ENCODE data around the gene TMEM151B.
A peak's percentile ranks its signal among the peaks of the same experiment; 100 is the strongest.

Gene TMEM151B

DNA sequence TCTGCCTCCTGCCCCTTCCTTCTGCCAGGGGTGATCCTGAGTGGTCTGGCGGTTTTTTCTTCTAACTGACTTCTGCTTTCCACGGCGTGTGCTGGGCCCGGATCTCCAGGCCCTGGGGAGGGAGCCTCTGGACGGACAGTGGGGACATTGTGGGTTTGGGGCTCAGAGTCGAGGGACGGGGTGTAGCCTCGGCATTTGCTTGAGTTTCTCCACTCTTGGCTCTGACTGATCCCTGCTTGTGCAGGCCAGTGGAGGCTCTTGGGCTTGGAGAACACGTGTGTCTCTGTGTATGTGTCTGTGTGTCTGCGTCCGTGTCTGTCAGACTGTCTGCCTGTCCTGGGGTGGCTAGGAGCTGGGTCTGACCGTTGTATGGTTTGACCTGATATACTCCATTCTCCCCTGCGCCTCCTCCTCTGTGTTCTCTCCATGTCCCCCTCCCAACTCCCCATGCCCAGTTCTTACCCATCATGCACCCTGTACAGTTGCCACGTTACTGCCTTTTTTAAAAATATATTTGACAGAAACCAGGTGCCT, 36.6 kb upstream of the TMEM151B start:
- no peak for DNase-seq

- no peak for DNase-seq
These were observed 35.9 kb upstream of the TMEM151B start for GRCh38 chr6:44234101-44235025.

GRCh38 chr6:44235269-44235668, 35.0 kb upstream of the TMEM151B start:
- no peak for DNase-seq

- DNase-seq = no peak
These were observed 34.2 kb upstream of the TMEM151B start for GRCh38 chr6:44235891-44236516.

DNA sequence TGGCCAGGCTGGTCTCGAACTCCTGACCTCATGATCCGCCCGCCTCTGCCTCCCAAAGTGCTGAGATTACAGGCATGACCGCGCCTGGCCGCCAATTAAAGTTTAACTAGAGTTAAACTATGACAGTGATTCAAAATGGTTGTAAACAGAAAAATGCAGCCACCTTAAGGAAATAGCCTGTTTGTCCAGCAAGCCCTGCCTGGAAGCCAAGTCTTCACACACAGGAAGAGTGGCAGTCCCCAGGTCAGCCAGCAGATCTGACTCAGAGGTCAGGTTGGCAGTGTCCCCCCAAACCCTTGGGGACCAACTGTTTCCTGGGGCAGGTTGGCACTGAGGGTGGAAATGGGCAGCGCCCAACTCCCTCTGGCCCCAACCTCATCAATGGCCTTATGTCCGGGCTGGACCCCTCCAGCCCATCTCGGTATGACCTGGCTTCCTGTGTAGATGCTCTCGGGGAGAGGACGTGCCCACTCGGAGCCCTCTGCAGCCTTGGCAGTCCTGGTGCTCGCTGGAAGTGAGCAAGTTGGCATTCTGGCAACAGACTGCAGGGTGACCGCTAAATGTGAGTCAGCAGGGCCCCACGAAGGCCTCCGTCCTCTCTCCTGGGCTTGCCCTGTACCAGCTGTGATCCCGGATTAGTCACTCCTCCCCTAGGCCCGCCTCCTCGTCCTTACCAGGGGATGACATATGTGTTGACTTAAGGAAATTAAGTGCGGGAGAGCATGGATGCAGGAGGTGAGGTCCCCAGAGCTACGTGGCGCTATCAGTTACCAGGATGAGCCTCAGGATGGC, 33.0 kb upstream of the TMEM151B start:
- peak; percentile 72 for DNase-seq

DNA sequence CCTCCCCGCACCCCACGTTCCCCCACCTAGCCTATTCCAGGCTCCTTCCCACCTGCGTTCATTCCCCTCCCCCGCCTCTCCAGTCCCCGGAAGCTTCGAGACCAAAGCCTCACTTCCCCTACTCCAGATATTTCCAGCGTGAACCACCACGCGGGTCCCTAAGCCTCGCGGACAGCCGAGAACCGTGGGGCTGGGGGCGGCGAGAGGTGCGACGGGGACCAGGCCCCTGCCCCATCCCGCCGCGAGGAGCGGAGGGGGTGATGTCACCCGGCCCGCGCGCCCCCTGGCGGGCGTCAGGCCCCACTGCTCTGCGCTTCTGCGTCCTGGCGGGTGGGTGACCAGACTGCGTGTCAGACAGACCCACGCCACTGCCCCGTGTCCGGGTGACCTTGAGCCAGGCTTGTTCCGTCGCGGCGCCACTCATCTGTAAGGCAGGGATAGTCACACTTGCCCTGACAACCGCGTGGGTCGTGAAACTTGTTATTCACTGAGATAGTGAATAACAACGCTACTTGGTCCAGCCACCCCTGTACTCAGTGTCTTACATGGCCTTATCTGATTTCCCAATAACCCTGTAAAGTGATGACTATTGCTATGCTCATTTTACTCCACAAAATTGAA, 32.3 kb upstream of the TMEM151B start:
- no peak for DNase-seq

GRCh38 chr6:44238687-44239350, 31.4 kb upstream of the TMEM151B start:
- no peak for DNase-seq

GRCh38 chr6:44243345-44243744, 26.9 kb upstream of the TMEM151B start:
- no peak for DNase-seq

- DNase-seq = no peak
These were observed 24.8 kb upstream of the TMEM151B start for GRCh38 chr6:44245391-44245911.

GRCh38 chr6:44245912-44246662, 24.2 kb upstream of the TMEM151B start:
- DNase-seq = peak; percentile 88

GRCh38 chr6:44246663-44247337, 23.4 kb upstream of the TMEM151B start, which contains the start of gene HSP90AB1:
Gene HSP90AB1, plus strand, starts transcription at chr6:44247101. Its CDS starts 1,529 bp downstream, at chr6:44248630.
- peak; percentile 96 for DNase-seq

- peak; percentile 12 for DNase-seq
These were observed 22.6 kb upstream of the TMEM151B start for GRCh38 chr6:44247338-44248302.

DNA sequence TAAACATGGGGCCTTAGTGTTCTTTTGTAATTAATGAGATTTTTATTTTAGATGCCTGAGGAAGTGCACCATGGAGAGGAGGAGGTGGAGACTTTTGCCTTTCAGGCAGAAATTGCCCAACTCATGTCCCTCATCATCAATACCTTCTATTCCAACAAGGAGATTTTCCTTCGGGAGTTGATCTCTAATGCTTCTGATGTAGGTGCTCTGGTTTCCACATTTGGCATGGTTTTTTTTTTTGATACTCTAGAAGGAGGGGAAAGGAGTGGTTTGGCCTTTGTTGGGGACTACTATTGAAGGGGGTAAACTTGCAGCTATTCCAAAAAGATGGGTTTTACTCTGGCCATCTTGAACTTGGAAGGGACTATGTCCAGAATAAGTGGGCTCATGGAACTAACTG, 21.7 kb upstream of the TMEM151B start:
- DNase-seq = no peak

DNA sequence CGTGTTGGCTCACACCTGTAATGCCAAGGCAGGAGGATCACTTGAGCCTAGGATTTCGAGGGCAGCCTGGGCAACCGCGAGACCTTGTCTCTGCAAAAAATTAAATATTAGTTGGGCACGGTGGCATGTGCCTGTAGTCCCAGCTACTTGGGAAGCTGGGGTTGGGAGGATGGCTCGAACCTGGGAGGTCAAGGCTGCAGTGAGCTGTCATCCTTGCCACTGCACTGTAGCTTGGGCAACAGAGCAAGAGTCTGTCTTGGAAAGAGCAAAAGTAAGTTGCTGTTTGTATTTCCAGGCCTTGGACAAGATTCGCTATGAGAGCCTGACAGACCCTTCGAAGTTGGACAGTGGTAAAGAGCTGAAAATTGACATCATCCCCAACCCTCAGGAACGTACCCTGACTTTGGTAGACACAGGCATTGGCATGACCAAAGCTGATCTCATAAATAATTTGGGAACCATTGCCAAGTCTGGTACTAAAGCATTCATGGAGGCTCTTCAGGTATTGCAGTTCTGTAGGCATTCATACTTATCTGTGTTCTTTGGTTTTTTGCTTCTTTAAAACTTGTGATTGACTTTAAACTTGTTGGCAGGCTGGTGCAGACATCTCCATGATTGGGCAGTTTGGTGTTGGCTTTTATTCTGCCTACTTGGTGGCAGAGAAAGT, 21.0 kb upstream of the TMEM151B start:
- no peak for DNase-seq

DNA sequence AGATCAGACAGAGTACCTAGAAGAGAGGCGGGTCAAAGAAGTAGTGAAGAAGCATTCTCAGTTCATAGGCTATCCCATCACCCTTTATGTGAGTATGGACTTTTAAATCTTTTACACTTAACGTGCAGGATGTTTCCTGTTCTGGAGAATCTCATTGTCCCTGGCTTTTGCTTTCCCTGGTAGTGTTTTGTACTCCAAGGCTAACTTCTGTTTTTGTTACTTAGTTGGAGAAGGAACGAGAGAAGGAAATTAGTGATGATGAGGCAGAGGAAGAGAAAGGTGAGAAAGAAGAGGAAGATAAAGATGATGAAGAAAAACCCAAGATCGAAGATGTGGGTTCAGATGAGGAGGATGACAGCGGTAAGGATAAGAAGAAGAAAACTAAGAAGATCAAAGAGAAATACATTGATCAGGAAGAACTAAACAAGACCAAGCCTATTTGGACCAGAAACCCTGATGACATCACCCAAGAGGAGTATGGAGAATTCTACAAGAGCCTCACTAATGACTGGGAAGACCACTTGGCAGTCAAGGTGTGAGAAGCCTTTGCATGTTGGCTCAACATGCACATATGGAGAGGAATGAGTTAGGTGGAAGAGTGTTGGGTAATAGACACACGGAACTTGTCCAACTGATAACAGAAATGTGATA, 20.1 kb upstream of the TMEM151B start:
- DNase-seq = no peak

DNA sequence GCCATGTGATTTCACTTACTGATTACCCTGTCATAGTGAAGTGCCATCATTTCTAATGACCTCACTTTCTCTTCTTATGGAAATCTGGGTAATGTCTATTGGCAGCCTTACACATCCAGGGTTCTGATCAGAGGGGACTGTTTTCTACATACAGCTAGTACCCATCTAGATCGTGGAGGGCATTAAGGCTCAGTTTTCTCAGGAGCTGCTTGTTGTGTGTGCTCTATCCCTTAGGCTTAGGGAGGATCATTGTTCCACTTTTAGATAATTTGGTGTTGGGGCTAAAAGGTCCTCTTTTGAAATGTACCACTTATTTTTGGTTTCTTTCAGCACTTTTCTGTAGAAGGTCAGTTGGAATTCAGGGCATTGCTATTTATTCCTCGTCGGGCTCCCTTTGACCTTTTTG, 19.5 kb upstream of the TMEM151B start:
- DNase-seq = no peak

- DNase-seq = no peak
These were observed 18.4 kb upstream of the TMEM151B start for GRCh38 chr6:44251576-44252524.
